ENCODE measurements around the gene CDON.
"Not testable (repeated sequence)": the region's sequence is repeated elsewhere in the genome, so short reads cannot be mapped to it uniquely, and the experiment has no call there.

CDON gene

DNA sequence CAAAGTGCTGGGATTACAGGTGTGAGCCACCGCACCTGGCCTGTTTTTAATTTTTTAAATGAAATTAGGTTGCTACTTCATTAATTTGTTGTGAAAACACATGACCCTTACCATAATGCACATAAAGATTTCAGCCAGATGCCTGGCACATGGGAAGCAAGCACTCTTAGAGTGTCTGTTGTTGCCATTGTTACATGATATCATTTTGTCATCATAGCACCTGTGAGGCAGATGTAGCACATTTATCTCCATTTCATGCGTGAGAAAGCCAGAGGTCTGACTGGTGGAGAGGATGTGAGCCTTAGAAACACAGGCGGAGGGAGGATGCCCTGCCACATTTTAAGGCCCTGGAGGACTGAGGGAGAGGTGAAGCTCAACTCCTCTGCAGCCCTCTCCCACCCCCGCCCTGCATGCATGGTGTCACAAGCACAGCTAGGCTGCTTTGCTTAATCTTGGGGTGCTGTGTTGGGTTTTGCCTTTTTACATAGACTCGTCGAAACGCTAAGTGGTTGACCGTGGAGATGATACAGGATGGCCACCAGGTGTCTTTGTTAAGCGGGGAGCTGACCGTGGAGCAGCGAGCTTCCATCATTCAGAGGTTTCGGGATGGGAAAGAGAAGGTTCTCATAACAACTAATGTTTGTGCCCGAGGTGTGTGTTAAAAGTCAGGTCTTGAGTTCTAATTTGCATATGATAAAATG, 144.4 kb downstream of the CDON start:
- no peak for DNase-seq

DNA sequence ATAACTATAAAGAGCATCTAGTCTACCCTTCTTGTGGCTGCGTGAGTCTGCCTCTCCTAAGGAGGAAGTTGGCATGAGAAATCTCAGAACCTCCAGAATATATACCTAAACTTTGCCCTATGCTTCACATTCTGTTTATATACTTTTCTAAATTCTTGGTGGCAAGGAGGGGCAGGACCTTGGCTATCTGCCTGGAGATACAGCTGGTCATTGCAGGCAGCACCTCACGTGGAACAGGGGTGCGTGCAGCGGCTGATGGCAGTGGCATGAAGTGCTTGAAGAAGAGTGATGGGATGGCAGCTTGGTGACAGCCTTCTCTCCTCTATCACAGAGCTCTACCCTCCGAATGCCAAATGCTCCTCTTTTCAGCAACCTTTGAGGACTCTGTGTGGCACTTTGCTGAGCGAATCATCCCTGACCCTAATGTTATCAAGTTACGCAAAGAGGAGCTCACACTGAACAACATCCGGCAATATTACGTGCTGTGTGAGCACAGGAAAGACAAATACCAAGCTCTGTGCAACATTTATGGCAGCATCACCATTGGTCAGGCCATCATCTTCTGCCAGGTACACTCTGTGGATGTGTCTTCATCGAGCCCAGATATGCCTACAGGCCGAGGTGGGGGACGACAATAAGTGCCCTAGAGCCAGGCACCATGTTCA, 145.9 kb downstream of the CDON start:
- DNase-seq = no peak

DNA sequence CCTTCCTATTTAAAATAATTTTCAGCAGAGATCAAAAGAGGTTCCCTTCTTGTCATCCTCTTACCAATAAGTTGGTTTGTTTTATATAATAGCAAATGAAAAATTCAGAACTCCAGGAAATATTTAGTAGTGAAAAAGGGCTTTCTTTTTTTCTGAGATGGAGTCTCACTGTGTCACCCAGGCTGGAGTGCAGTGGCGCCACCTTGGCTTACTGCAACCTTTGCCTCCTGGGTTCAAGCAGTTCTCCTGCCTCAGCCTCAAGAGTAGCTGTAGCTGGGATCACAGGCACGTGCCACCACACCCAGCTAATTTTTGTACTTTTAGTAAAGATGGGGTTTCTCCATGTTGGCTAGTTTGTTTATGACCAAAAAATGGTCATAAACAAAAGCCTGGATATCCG, 148.1 kb downstream of the CDON start:
- DNase-seq = not testable (repeated sequence)

DNA sequence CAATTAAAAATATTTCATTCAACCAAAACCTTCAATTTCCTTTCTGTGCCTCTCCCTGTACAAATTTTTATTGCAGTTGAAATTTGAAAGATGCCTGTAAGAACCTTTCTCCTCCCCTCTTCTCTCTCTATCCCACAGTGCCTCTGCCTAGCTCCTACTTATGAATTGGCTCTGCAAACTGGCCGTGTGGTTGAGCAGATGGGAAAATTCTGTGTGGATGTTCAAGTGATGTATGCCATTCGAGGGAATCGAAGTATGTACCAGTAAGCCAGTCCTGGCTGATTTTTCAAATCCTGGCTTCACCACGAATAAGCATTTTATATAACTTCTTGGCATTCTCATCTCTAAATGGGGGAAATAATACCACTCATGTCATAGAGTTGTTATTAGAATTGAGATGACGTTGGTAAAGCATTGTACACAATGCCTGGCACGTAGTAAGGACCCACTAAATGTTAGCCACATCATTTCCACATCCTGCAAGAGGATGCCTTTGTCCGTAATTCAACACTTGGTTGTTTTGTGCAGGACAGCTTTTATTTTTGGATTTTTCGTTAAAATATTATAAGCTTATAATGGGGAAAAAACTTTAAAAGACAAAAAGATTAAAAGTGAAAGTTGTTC, 152.3 kb downstream of the CDON start:
- no peak for DNase-seq
